Omental fat pad (tissue), 4 donors: Measurements from ENCODE around the gene GPR35. TPM values are rescaled to one million over a fixed set of nuclear protein-coding genes. Genes with fewer than 3 reads are reported as not detected.
A peak's percentile ranks its signal among the peaks of the same experiment; 100 is the strongest.

Source experiments
- ATAC-seq: fragments of 150-250 bp; one replicate; pipeline ENCODE4 v1.9.1; 2016; ENCODE audit warnings: mild to moderate bottlenecking, moderate library complexity; ENCODE audit not compliant: low FRiP score
- DNase-seq: peaks from one replicate; pipeline ENCODE4 v3.0.0-alpha.2; 2019; ENCODE audit warnings: low spot score
- CTCF ChIP-seq, 3 donors: fragments of 450-650 bp; IDR thresholded peaks; one replicate each; pipeline ENCODE4 v1.5.1; 2016 to 2017; ENCODE audit warnings: antibody characterized with exemption in 3 of 3, mild to moderate bottlenecking in 3 of 3, moderate library complexity in 2 of 3
- total RNA-seq, 4 donors: library from RNA; depleted of rRNA; stranded (reverse); fragments of >200 nt; gene quantifications; one replicate each; pipeline ENCODE4 v1.1.0, GENCODE V29; 2016

The GPR35 gene
- total RNA-seq, 4 donors from 2014 or later: 1.3 to 2.4 (median 1.9) TPM

- no peak for DNase-seq
- no peak for TF ChIP-seq CTCF (IDR thresholded peaks at IDR 0.05)
- ATAC-seq: no peak
Measured at GRCh38 chr2:240602266-240603050, 22.8 kb upstream of the GPR35 start.

GRCh38 chr2:240603081-240603835, 22.0 kb upstream of the GPR35 start:
- ATAC-seq (peak; percentile 17), DNase-seq (no peak)
- TF ChIP-seq CTCF (IDR thresholded peaks at IDR 0.05): no peak

GRCh38 chr2:240603846-240604245, 21.4 kb upstream of the GPR35 start:
- TF ChIP-seq CTCF (IDR thresholded peaks at IDR 0.05): no peak
- DNase-seq (no peak), ATAC-seq (no peak)

GRCh38 chr2:240604291-240604938, 20.9 kb upstream of the GPR35 start:
- no peak for DNase-seq
- TF ChIP-seq CTCF (IDR thresholded peaks at IDR 0.05): no peak

GRCh38 chr2:240604939-240605716, 20.2 kb upstream of the GPR35 start:
- no peak for DNase-seq
- TF ChIP-seq CTCF (IDR thresholded peaks at IDR 0.05): no peak
- no peak for ATAC-seq

More at GRCh38 chr2:240604291-240604938, 20.9 kb upstream of the GPR35 start:
- peak; percentile 46 for ATAC-seq

GRCh38 chr2:240605867-240606743, 19.2 kb upstream of the GPR35 start:
- no peak for TF ChIP-seq CTCF (IDR thresholded peaks at IDR 0.05)
- DNase-seq (no peak), ATAC-seq (no peak)
